Measurements from ENCODE around the gene RICTOR.

GRCh38 chr5:38953426-38954012 lies 120.7 kb downstream of the RICTOR start:
- TF ChIP-seq GATA2 (IDR thresholded peaks at IDR 0.05; ENCODE audit: low read depth, low read length): no peak
- no peak for TF ChIP-seq GATA3 (IDR thresholded peaks at IDR 0.05; ENCODE audit: low read depth, low read length)
